Activated CD8-positive, alpha-beta T cell treated with anti-CD3 and anti-CD28 coated beads for 36 hours (primary cell): Measurements from ENCODE around the gene BDP1. TPM values are rescaled to one million over a fixed set of nuclear protein-coding genes. Genes with fewer than 3 reads are reported as not detected.
A peak's percentile ranks its signal among the peaks of the same experiment; 100 is the strongest.

Source experiments
- ATAC-seq: fragments of 200-7000 bp; cut with Tn5 transposase; one replicate; pipeline ENCODE4 v1.10.0; 2021; ENCODE audit warnings: mild to moderate bottlenecking, moderate library complexity
- CTCF ChIA-PET: fragments of 350-600 bp; sonication (Branson Sonifier 250); formaldehyde crosslinking; loops from one replicate; lab custom pipeline; 2021; ENCODE audit warnings: antibody characterized with exemption; lab: Charles Lee
- POLR2A ChIA-PET: fragments of 350-600 bp; sonication (Branson Sonifier 250); formaldehyde crosslinking; loops from one replicate; lab custom pipeline; 2021; ENCODE audit warnings: antibody characterized with exemption; lab: Charles Lee
- DNase-seq: peaks from one replicate; pipeline ENCODE4 v3.0.0-alpha.2; 2020
- H3K27ac Mint-ChIP-seq: one replicate; pipeline ENCODE4 v1.8.0; 2021; ENCODE audit warnings: mild to moderate bottlenecking, mixed read lengths
- H3K27me3 Mint-ChIP-seq: one replicate; pipeline ENCODE4 v1.8.0; 2021; ENCODE audit warnings: mixed read lengths
- H3K36me3 Mint-ChIP-seq: one replicate; pipeline ENCODE4 v1.8.0; 2021; ENCODE audit warnings: low read depth, mixed read lengths
- H3K4me1 Mint-ChIP-seq: one replicate; pipeline ENCODE4 v1.8.0; 2021; ENCODE audit warnings: low read depth, mixed read lengths
- H3K4me3 Mint-ChIP-seq: one replicate; pipeline ENCODE4 v1.8.0; 2021; ENCODE audit warnings: mild to moderate bottlenecking, moderate library complexity, mixed read lengths
- H3K9me3 Mint-ChIP-seq: one replicate; pipeline ENCODE4 v1.8.0; 2021; ENCODE audit warnings: mixed read lengths
- intact Hi-C: fragments of 100-400 bp; cut with micrococcal nuclease; formaldehyde crosslinking; loops from one replicate; pipeline ENCODE4 v1.10.0; 2022
- total RNA-seq, 2 experiments: library from RNA; stranded (reverse); gene quantifications; one replicate each; pipeline ENCODE4 v1.2.3, GENCODE V29; 2021
- TF ChIP-seq, protein P1 (sequence below): fragments of 200-600 bp; IDR thresholded peaks from one replicate; pipeline ENCODE4 v1.8.0; 2022; ENCODE audit warnings: antibody characterized with exemption, mild to moderate bottlenecking

The BDP1 gene
- total RNA-seq, 2 experiments from 2014 or later: 26.8 TPM

GRCh38 chr5:71471193-71471592 is 15.7 kb downstream of the BDP1 start:
- TF ChIP-seq, protein P1, sequence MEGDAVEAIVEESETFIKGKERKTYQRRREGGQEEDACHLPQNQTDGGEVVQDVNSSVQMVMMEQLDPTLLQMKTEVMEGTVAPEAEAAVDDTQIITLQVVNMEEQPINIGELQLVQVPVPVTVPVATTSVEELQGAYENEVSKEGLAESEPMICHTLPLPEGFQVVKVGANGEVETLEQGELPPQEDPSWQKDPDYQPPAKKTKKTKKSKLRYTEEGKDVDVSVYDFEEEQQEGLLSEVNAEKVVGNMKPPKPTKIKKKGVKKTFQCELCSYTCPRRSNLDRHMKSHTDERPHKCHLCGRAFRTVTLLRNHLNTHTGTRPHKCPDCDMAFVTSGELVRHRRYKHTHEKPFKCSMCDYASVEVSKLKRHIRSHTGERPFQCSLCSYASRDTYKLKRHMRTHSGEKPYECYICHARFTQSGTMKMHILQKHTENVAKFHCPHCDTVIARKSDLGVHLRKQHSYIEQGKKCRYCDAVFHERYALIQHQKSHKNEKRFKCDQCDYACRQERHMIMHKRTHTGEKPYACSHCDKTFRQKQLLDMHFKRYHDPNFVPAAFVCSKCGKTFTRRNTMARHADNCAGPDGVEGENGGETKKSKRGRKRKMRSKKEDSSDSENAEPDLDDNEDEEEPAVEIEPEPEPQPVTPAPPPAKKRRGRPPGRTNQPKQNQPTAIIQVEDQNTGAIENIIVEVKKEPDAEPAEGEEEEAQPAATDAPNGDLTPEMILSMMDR: no peak
- ATAC-seq: no peak
- Mint-ChIP-seq H3K4me3 (no peak overlapping the region), H3K27me3 (no peaks in the 10 kb centered on the region), H3K27ac (no peak overlapping the region), H3K4me1 (no peaks in the 10 kb centered on the region), H3K36me3 (peaks cover 28% of the 10 kb centered on the region), H3K9me3 (no peaks in the 10 kb centered on the region)
- DNase-seq: no peak
- POLR2A ChIA-PET: interaction anchor here (0.8 kb wide), 1 partner anchor 11 kb away, joined by 4 read pairs; no protein-coding TSS in a partner anchor
- CTCF ChIA-PET: no interaction called here
- intact Hi-C loops: no loop called here

GRCh38 chr5:71475788-71476384 is 20.4 kb downstream of the BDP1 start:
- Mint-ChIP-seq H3K4me1 (no peaks in the 10 kb centered on the region), H3K4me3 (no peak overlapping the region), H3K27me3 (no peaks in the 10 kb centered on the region), H3K36me3 (peaks cover 32% of the 10 kb centered on the region), H3K9me3 (no peaks in the 10 kb centered on the region), H3K27ac (no peak overlapping the region)
- intact Hi-C loops: no loop called here
- TF ChIP-seq, protein P1: peak; percentile 58
- ATAC-seq (peak; percentile 65), DNase-seq (no peak)
- POLR2A ChIA-PET: interaction anchor here (1.0 kb wide), 1 partner anchor 11 kb away, joined by 4 read pairs; no protein-coding TSS in a partner anchor
- CTCF ChIA-PET: interaction anchor here (0.6 to 3.0 kb wide), 17 partner anchors 11 to 282 kb away, joined by 3 to 21 read pairs (median 4); no protein-coding TSS in a partner anchor

DNA sequence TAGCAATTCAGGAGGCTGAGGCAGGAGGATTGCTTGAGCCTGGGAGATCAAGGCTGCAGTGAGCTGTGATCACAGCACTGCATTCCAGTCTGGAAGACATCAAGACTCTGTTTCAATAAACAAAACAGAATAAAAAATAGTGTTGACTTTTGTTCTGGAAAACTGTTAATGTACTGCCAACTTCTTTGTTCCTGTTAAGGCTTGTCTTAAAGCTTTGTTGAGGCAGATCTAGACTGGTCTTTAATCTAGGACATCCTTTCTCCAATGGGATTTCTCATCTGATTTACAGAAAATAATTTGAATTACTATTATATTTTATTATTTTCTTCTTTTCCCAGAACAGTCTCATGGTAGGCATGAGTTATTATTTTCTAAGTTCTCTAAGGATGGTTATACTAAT is 26.0 kb downstream of the BDP1 start:
- TF ChIP-seq, protein P1: no peak

DNA sequence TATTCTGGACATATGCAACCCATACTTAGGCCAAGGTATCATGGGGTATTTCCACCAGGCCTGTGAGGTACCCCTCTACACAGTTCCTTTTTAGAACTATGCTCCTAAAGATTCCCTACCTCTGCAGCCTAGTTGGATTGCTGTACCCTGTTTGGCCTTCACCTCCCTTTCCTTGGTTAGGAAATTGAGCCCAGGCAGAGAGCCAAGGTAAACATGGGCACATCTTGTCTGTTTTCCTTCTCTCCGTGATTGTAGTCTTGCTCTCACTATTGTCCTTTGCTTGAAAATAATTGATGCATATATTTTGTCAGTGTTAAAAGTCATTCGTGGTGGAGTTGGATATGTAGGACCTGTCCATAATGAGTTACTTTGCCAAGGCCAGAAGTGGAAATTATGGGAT is 26.7 kb downstream of the BDP1 start:
- ChIA-PET CTCF (no interaction called here), POLR2A (no interaction called here)
- H3K4me1 Mint-ChIP-seq: peaks cover 6% of the 10 kb centered on the region
- no peaks in the 10 kb centered on the region for H3K27me3 Mint-ChIP-seq
- TF ChIP-seq, protein P1: no peak
- H3K9me3 Mint-ChIP-seq: no peaks in the 10 kb centered on the region
- peaks cover 38% of the 10 kb centered on the region for H3K36me3 Mint-ChIP-seq
- ATAC-seq: no peak
- H3K4me3 Mint-ChIP-seq: no peak overlapping the region
- no peak overlapping the region for H3K27ac Mint-ChIP-seq
- intact Hi-C loops: no loop called here
- no peak for DNase-seq

More for the DNA sequence above, 26.0 kb downstream of the BDP1 start:
- ChIA-PET CTCF (no interaction called here), POLR2A (no interaction called here)
- H3K36me3 Mint-ChIP-seq: peaks cover 34% of the 10 kb centered on the region
- no peaks in the 10 kb centered on the region for H3K9me3 Mint-ChIP-seq
- H3K27me3 Mint-ChIP-seq: no peaks in the 10 kb centered on the region
- intact Hi-C loops: no loop called here
- H3K4me1 Mint-ChIP-seq: peaks cover 6% of the 10 kb centered on the region
- no peak overlapping the region for H3K4me3 Mint-ChIP-seq
- ATAC-seq (no peak), DNase-seq (no peak)
- H3K27ac Mint-ChIP-seq: no peak overlapping the region

- H3K9me3 Mint-ChIP-seq: no peaks in the 10 kb centered on the region
- peaks cover 40% of the 10 kb centered on the region for H3K36me3 Mint-ChIP-seq
- intact Hi-C loops: no loop called here
- no peak for DNase-seq
- H3K4me1 Mint-ChIP-seq: peaks cover 6% of the 10 kb centered on the region
- TF ChIP-seq, protein P1: no peak
- ChIA-PET CTCF (no interaction called here), POLR2A (interaction anchor here (1.0 kb wide), 1 partner anchor 11 kb away, joined by 3 read pairs; no protein-coding TSS in a partner anchor)
- no peak for ATAC-seq
- H3K27me3 Mint-ChIP-seq: no peaks in the 10 kb centered on the region
- no peak overlapping the region for H3K4me3 Mint-ChIP-seq
- H3K27ac Mint-ChIP-seq: no peak overlapping the region
These were observed 27.9 kb downstream of the BDP1 start for GRCh38 chr5:71483355-71483754.
